HCT116 (cell line): Measurements from ENCODE around the gene LMNTD2.
"Not testable (repeated sequence)": the region's sequence is repeated elsewhere in the genome, so short reads cannot be mapped to it uniquely, and the experiment has no call there.

Source experiments
- CBX3 ChIP-seq: IDR thresholded peaks from 2 replicates; pipeline ENCODE4 v1.6.1; 2012; ENCODE audit warnings: low read depth
- CEBPB ChIP-seq: IDR thresholded peaks from 2 replicates; pipeline ENCODE4 v1.6.1; 2012; ENCODE audit warnings: low read depth
- CTCF ChIP-seq, 3 experiments: fragments of 200-600 bp in 1 of 3; sonication (generic) in 1 of 3; IDR thresholded peaks in 2 of 3; conservative IDR thresholded peaks in 1 of 3; 2 replicates each; pipeline ENCODE4 v1.5.1; 2012 to 2017; ENCODE audit warnings: low read depth in 2 of 3, low read length in 2 of 3, antibody characterized with exemption in 1 of 3, borderline replicate concordance in 1 of 3, control low read depth in 1 of 3, mild to moderate bottlenecking in 1 of 3, mixed read lengths in 1 of 3, mixed run types in 1 of 3, moderate library complexity in 1 of 3; ENCODE audit not compliant: insufficient read depth in 1 of 3
- EGR1 ChIP-seq: IDR thresholded peaks from 2 replicates; pipeline ENCODE4 v1.6.1; 2012; ENCODE audit warnings: low read depth
- ELF1 ChIP-seq: IDR thresholded peaks from 2 replicates; pipeline ENCODE4 v1.6.1; 2012; ENCODE audit warnings: low read depth, borderline replicate concordance
- EZH2phosphoT487 ChIP-seq: fragments of 200-600 bp; IDR thresholded peaks from 2 replicates; pipeline ENCODE4 v1.6.1; 2018; ENCODE audit warnings: antibody characterized with exemption, borderline replicate concordance
- MAX ChIP-seq: IDR thresholded peaks from 2 replicates; pipeline ENCODE4 v1.6.1; 2012
- POLR2A ChIP-seq: IDR thresholded peaks from 2 replicates; pipeline ENCODE4 v1.7.0; 2011; ENCODE audit warnings: borderline replicate concordance; ENCODE audit not compliant: insufficient read depth, insufficient read length; ENCODE audit errors: extremely low read depth
- POLR2AphosphoS5 ChIP-seq: IDR thresholded peaks from 2 replicates; pipeline ENCODE4 v1.6.1; 2011; ENCODE audit warnings: mild to moderate bottlenecking, low read depth, low read length, moderate library complexity
- REST ChIP-seq: IDR thresholded peaks from 2 replicates; pipeline ENCODE4 v1.6.1; 2012; ENCODE audit warnings: low read depth
- YY1 ChIP-seq: IDR thresholded peaks from 2 replicates; pipeline ENCODE4 v1.6.1; 2011; ENCODE audit warnings: low read length, low read depth, moderate library complexity, mild to moderate bottlenecking; ENCODE audit not compliant: insufficient replicate concordance; ENCODE audit errors: extremely low read depth

- TF ChIP-seq CTCF (IDR thresholded peaks at IDR 0.05 in 2 of 3, conservative IDR thresholded peaks at IDR 0.05 in 1 of 3; ENCODE audit: borderline replicate concordance in 1 of 3, insufficient read depth in 1 of 3, low read depth in 2 of 3, low read length in 2 of 3); YY1; POLR2A; EZH2phosphoT487; CEBPB; REST; MAX; POLR2AphosphoS5; EGR1; ELF1; CBX3: not testable (repeated sequence)
Measured at GRCh38 chr11:516918-517685, 43.4 kb downstream of the LMNTD2 start.
